ENCODE measurements around the gene SPEG. TPM values are rescaled to one million over a fixed set of nuclear protein-coding genes. Genes with fewer than 3 reads are reported as not detected.

Gene SPEG
- total RNA-seq, 1 donor from 2014 or later: 0.32 TPM

GRCh38 chr2:219542931-219543595, 108.4 kb downstream of the SPEG start:
- intact Hi-C loops (cut with micrococcal nuclease): loop anchor here (1.0 to 5.0 kb wide), 8 partner anchors 9 to 1271 kb away; partner anchors contain the start of genes AAMP, CNPPD1, GMPPA and NHEJ1

GRCh38 chr2:219543596-219544358, 109.1 kb downstream of the SPEG start, which contains the start of the genes CHPF and TMEM198:
CHPF (minus strand) TSS chr2:219543809; CDS start chr2:219543538, 271 bp downstream.
TMEM198 (plus strand) TSS chr2:219544028; CDS start chr2:219544728, 700 bp downstream.
- intact Hi-C loops (cut with micrococcal nuclease): loop anchor here (1.0 to 5.0 kb wide), 8 partner anchors 9 to 1271 kb away; partner anchors contain the start of genes AAMP, CNPPD1, GMPPA and NHEJ1

DNA sequence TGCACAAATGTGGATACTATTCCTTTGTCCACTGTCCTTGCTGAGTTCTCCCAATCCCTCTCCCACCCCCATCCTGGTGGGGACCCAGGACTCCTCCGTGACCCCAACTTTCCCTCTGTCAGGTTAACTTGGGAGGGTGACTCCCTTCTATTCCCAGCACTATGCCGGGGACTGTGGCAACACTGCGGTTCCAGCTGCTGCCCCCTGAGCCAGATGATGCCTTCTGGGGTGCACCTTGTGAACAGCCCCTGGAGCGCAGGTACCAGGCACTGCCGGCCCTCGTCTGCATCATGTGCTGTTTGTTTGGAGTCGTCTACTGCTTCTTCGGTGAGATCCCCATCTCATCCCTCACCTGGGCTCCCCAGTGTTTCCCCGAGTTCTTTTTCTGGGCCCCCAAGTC, 109.9 kb downstream of the SPEG start:
- intact Hi-C loops (cut with micrococcal nuclease): loop anchor here (5.0 kb wide), 2 partner anchors 367 to 1272 kb away; partner anchors contain the start of genes AAMP, CNPPD1, PNKD and RETREG2

DNA sequence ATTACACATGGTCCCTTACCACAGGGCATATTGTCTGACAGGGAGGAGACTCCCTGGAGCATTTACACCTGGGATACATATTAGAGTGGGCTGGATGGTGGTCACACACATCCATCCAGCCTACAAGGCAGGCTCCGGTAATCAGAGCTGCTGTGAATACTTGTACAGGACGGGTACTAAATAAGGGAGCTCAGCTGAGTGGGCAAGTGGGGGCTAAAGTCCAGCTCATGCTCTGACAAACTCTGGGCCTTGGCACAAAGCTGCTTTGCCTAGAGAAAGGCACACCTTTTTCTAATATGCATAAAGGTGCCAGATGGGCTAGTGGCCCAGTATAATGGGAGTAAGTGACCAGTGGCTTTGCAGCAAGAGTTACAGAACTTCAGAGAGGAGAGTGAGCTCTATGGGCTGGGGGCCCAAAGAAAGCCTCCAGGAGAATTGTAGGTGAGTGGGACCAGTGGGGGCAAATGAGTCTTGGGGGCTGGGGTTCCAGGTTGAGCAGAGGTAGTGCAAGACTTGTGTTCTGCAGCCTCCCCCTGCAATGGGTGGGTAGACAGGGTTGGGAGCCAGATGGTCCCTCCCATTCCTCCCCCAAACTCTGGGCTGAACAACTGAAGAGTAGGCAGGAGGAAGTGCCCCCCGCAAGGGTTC, 110.8 kb downstream of the SPEG start:
- intact Hi-C loops (cut with micrococcal nuclease): no loop called here

GRCh38 chr2:219545943-219546352, 111.3 kb downstream of the SPEG start:
- intact Hi-C loops (cut with micrococcal nuclease): no loop called here

GRCh38 chr2:219547621-219548020, 113.0 kb downstream of the SPEG start:
- intact Hi-C loops (cut with micrococcal nuclease): no loop called here

Other genes with a start within 250 kb of the SPEG start
- 53.0 and 54.6 TPM in 2 replicates for gene ZFAND2B, start 228.1 kb upstream of the SPEG start, total RNA-seq
- gene ABCB6, start 215.9 kb upstream of the SPEG start, total RNA-seq: 13.8 and 14.0 TPM in 2 replicates
- 37.2 and 51.6 TPM in 2 replicates for gene ATG9A, start 205.2 kb upstream of the SPEG start, total RNA-seq
- 80.1 and 83.0 TPM in 2 replicates for gene ANKZF1, start 205.0 kb upstream of the SPEG start, total RNA-seq
- gene GLB1L, start 189.4 kb upstream of the SPEG start, total RNA-seq: 3.7 and 5.7 TPM in 2 replicates
- gene STK16, start 189.4 kb upstream of the SPEG start, total RNA-seq: 25.1 and 29.8 TPM in 2 replicates
- not detected in 2 replicates for gene TUBA4B, start 181.6 kb upstream of the SPEG start, total RNA-seq
- gene TUBA4A, start 180.9 kb upstream of the SPEG start, total RNA-seq: 331 and 334 TPM in 2 replicates
- gene DNAJB2, start 155.5 kb upstream of the SPEG start, total RNA-seq: 32.1 and 34.0 TPM in 2 replicates
- gene PTPRN, start 125.4 kb upstream of the SPEG start, total RNA-seq: not detected in 2 replicates
- not detected in 2 replicates for gene RESP18, start 102.1 kb upstream of the SPEG start, total RNA-seq
- 67.6 and 80.2 TPM in 2 replicates for gene DNPEP, start 46.9 kb upstream of the SPEG start, total RNA-seq
- not detected in 2 replicates for gene DES, start 16.5 kb upstream of the SPEG start, total RNA-seq
- 50.1 and 52.1 TPM in 2 replicates for gene GMPPA, start 64.0 kb downstream of the SPEG start, total RNA-seq
- 0.05 and 0.16 TPM in 2 replicates for gene ASIC4, start 79.6 kb downstream of the SPEG start, total RNA-seq
- 13.4 and 13.9 TPM in 2 replicates for gene CHPF, start 109.0 kb downstream of the SPEG start, total RNA-seq
- gene TMEM198, start 109.2 kb downstream of the SPEG start, total RNA-seq: 0.41 and 0.77 TPM in 2 replicates
- not detected in 2 replicates for gene OBSL1, start 136.7 kb downstream of the SPEG start, total RNA-seq
- not detected in 2 replicates for gene INHA, start 137.5 kb downstream of the SPEG start, total RNA-seq
- gene STK11IP, start 163.0 kb downstream of the SPEG start, total RNA-seq: 32.9 and 39.6 TPM in 2 replicates
- gene SLC4A3, start 192.8 kb downstream of the SPEG start, total RNA-seq: not detected in 2 replicates